Measurements from ENCODE around the gene PLCB4.

Gene PLCB4

DNA sequence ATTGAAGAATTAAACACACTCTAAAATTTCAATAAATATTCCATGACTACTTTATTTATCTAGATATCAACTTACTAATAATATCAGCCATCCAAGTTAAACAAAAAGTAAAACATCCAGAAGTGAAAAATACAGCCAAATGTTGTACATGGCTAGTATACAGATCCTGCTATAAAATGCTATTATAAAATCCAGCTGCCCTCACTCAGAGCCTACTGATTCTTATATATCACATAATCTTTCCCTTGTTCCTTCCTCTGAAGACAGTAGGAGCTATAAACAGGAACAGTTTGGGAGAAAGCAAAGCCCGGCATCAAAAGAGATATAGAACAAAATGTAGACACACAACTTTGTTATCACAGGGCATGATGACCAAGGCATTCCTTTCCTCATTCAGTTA is 212.9 kb downstream of the PLCB4 start (continued):
- TF ChIP-seq, protein P1, sequence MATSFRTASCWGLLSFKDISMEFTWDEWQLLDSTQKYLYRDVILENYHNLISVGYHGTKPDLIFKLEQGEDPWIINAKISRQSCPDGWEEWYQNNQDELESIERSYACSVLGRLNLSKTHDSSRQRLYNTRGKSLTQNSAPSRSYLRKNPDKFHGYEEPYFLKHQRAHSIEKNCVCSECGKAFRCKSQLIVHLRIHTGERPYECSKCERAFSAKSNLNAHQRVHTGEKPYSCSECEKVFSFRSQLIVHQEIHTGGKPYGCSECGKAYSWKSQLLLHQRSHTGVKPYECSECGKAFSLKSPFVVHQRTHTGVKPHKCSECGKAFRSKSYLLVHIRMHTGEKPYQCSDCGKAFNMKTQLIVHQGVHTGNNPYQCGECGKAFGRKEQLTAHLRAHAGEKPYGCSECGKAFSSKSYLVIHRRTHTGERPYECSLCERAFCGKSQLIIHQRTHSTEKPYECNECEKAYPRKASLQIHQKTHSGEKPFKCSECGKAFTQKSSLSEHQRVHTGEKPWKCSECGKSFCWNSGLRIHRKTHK (tag by site-specific recombination; IDR thresholded peaks at IDR 0.05), result no peak
- TF ChIP-seq ZNF623 (tag by site-specific recombination; IDR thresholded peaks at IDR 0.05), result no peak
- TF ChIP-seq RBAK (tag by site-specific recombination; IDR thresholded peaks at IDR 0.05), result no peak
- no peak for TF ChIP-seq ZNF184 (tag by site-specific recombination; IDR thresholded peaks at IDR 0.05)
- TF ChIP-seq ZFP69B (tag by site-specific recombination; IDR thresholded peaks at IDR 0.05), result no peak
- no peak for TF ChIP-seq ZNF140 (tag by site-specific recombination; IDR thresholded peaks at IDR 0.05)
- no peak for TF ChIP-seq ZNF24 (tag by site-specific recombination; IDR thresholded peaks at IDR 0.05)
- TF ChIP-seq ZNF837 (tag by site-specific recombination; IDR thresholded peaks at IDR 0.05), result no peak

DNA sequence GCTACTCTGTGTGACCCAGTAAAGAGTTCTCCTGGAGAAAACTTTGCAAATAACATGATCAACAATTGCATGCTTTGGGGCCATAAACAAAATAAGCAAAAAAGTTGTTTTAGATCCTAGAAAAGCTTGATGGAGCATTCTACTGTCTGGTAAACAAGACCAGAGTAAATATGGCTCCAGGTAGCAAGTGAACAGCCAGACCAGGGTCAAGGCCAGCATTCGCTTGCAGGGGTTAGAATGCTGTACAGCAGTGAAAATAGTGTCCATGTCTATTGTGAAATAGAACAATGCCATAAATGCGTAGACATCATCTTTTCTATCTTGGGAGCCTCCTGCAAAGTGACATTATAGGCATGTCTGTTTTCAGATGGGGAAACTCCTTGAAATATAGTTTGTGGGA is 216.7 kb downstream of the PLCB4 start:
- TF ChIP-seq PRDM2 (tag by site-specific recombination; IDR thresholded peaks at IDR 0.05; ENCODE audit: borderline replicate concordance) (no peak), ZNF433 (tag by site-specific recombination; IDR thresholded peaks at IDR 0.05; ENCODE audit: low read depth) (no peak), ZNF423 (tag by site-specific recombination; IDR thresholded peaks at IDR 0.05) (no peak), ZNF837 (tag by site-specific recombination; IDR thresholded peaks at IDR 0.05) (no peak), MEIS1 (CRISPR knock-in tag; IDR thresholded peaks at IDR 0.05; ENCODE audit: borderline replicate concordance) (no peak), ZNF394 (tag by site-specific recombination; IDR thresholded peaks at IDR 0.05; ENCODE audit: borderline replicate concordance) (no peak), ZNF10 (tag by site-specific recombination; IDR thresholded peaks at IDR 0.05) (no peak), ZNF24 (tag by site-specific recombination; IDR thresholded peaks at IDR 0.05) (no peak)
- TF ChIP-seq, protein P2, sequence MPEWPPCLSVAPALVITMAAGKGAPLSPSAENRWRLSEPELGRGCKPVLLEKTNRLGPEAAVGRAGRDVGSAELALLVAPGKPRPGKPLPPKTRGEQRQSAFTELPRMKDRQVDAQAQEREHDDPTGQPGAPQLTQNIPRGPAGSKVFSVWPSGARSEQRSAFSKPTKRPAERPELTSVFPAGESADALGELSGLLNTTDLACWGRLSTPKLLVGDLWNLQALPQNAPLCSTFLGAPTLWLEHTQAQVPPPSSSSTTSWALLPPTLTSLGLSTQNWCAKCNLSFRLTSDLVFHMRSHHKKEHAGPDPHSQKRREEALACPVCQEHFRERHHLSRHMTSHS (tag by site-specific recombination; IDR thresholded peaks at IDR 0.05), result no peak
- ChIA-PET CTCF (no interaction called here), POLR2A (no interaction called here)

More for the DNA sequence above, 216.7 kb downstream of the PLCB4 start:
- no peak overlapping the region for H3K27ac ChIP-seq (ENCODE audit: extremely low read depth, low read depth, low read length)
- no peak overlapping the region for H3K4me3 ChIP-seq (ENCODE audit: low read depth, low read length)
- H3K9me3 ChIP-seq (ENCODE audit: control insufficient read depth, insufficient read depth, low read depth, low read length), result no peaks in the 10 kb centered on the region
- H3K36me3 ChIP-seq (ENCODE audit: control insufficient read depth in 2 of 2, insufficient read depth in 1 of 2, low read length in 2 of 2), result no peaks in the 10 kb centered on the region
- H3K4me1 ChIP-seq (ENCODE audit: control insufficient read depth, insufficient read depth, low read length), result peaks cover 2% of the 10 kb centered on the region; the same call in 1 of the 2 replicates

Measured in HEK293 (cell line).